Measurements from ENCODE around the gene MALRD1. TPM values are rescaled to one million over a fixed set of nuclear protein-coding genes. Genes with fewer than 3 reads are reported as not detected.

Gene MALRD1
- total RNA-seq, 1 experiment from 2014 or later: not detected

- DNase-seq (ENCODE audit: low read depth, low spot score): no peak
- Histone ChIP-seq H3K27ac (ENCODE audit: low read length) (no peak overlapping the region), H3K36me3 (ENCODE audit: control insufficient read depth, insufficient read depth, low read length) (no peaks in the 10 kb centered on the region), H3K9me3 (ENCODE audit: control insufficient read depth, insufficient read depth, low read depth, low read length) (no peaks in the 10 kb centered on the region), H3K27me3 (ENCODE audit: control insufficient read depth, insufficient read depth, low read length) (no peaks in the 10 kb centered on the region), H3K4me3 (ENCODE audit: low read depth in 2 of 2, low read length in 2 of 2) (no peak overlapping the region), H3K4me1 (ENCODE audit: control insufficient read depth, insufficient read depth, low read length) (no peaks in the 10 kb centered on the region)
- no peak for TF ChIP-seq POLR2AphosphoS5 (IDR thresholded peaks at IDR 0.05; ENCODE audit: low read depth, low read length)
- no TSS peak for BruUV-seq (replicated peaks)
- ChIA-PET POLR2A (no interaction called here), CTCF (no interaction called here)
- ATAC-seq: no peak
- in situ Hi-C loops (cut with HindIII; ENCODE audit: low pct_unique_long_range_greater_than_20kb, low sequenced_read_pairs): no loop called here
- intact Hi-C loops (cut with micrococcal nuclease; ENCODE audit: unreplicated experiment): no loop called here
Measured at GRCh38 chr10:19317952-19318351, 269.4 kb downstream of the MALRD1 start.

- Histone ChIP-seq H3K27ac (ENCODE audit: low read length) (no peak overlapping the region), H3K9me3 (ENCODE audit: control insufficient read depth, insufficient read depth, low read depth, low read length) (no peaks in the 10 kb centered on the region), H3K36me3 (ENCODE audit: control insufficient read depth, insufficient read depth, low read length) (no peaks in the 10 kb centered on the region), H3K27me3 (ENCODE audit: control insufficient read depth, insufficient read depth, low read length) (no peaks in the 10 kb centered on the region), H3K4me3 (ENCODE audit: low read depth in 2 of 2, low read length in 2 of 2) (no peak overlapping the region), H3K4me1 (ENCODE audit: control insufficient read depth, insufficient read depth, low read length) (no peaks in the 10 kb centered on the region)
- intact Hi-C loops (cut with micrococcal nuclease; ENCODE audit: unreplicated experiment): no loop called here
- no TSS peak for BruUV-seq (replicated peaks)
- DNase-seq (ENCODE audit: low read depth, low spot score) (no peak), ATAC-seq (no peak)
- ChIA-PET POLR2A (no interaction called here), CTCF (no interaction called here)
- in situ Hi-C loops (cut with HindIII; ENCODE audit: low pct_unique_long_range_greater_than_20kb, low sequenced_read_pairs): no loop called here
- TF ChIP-seq REST (IDR thresholded peaks at IDR 0.05; ENCODE audit: insufficient read depth in 1 of 2, low read depth in 2 of 2, low read length in 1 of 2): no peak
Measured at GRCh38 chr10:19325581-19325980, 277.0 kb downstream of the MALRD1 start.

GRCh38 chr10:19328582-19328981 lies 280.0 kb downstream of the MALRD1 start:
- no peak overlapping the region for H3K27ac ChIP-seq (ENCODE audit: low read length)
- no peak overlapping the region for H3K4me3 ChIP-seq (ENCODE audit: low read depth in 2 of 2, low read length in 2 of 2)
- H3K9me3 ChIP-seq (ENCODE audit: control insufficient read depth, insufficient read depth, low read depth, low read length): no peaks in the 10 kb centered on the region
- H3K4me1 ChIP-seq (ENCODE audit: control insufficient read depth, insufficient read depth, low read length): no peaks in the 10 kb centered on the region
- intact Hi-C loops (cut with micrococcal nuclease; ENCODE audit: unreplicated experiment): no loop called here
- no peak for ATAC-seq
- DNase-seq (ENCODE audit: low read depth, low spot score): no peak
- TF ChIP-seq CTCF (IDR thresholded peaks at IDR 0.05) (no peak), REST (IDR thresholded peaks at IDR 0.05; ENCODE audit: insufficient read depth in 1 of 2, low read depth in 2 of 2, low read length in 1 of 2) (no peak), POLR2AphosphoS5 (IDR thresholded peaks at IDR 0.05; ENCODE audit: low read depth, low read length) (no peak), TCF7L2 (IDR thresholded peaks at IDR 0.05; ENCODE audit: low read depth, low read length) (no peak), SIN3A (IDR thresholded peaks at IDR 0.05; ENCODE audit: borderline replicate concordance, insufficient read depth, low read depth, low read length) (no peak)
- H3K36me3 ChIP-seq (ENCODE audit: control insufficient read depth, insufficient read depth, low read length): no peaks in the 10 kb centered on the region
- ChIA-PET CTCF (no interaction called here), POLR2A (no interaction called here)
- in situ Hi-C loops (cut with HindIII; ENCODE audit: low pct_unique_long_range_greater_than_20kb, low sequenced_read_pairs): no loop called here
- no TSS peak for BruUV-seq (replicated peaks)
- no peaks in the 10 kb centered on the region for H3K27me3 ChIP-seq (ENCODE audit: control insufficient read depth, insufficient read depth, low read length)

Measured in Panc1 (cell line).